ENCODE results near the gene CHST3.

CHST3 gene

DNA sequence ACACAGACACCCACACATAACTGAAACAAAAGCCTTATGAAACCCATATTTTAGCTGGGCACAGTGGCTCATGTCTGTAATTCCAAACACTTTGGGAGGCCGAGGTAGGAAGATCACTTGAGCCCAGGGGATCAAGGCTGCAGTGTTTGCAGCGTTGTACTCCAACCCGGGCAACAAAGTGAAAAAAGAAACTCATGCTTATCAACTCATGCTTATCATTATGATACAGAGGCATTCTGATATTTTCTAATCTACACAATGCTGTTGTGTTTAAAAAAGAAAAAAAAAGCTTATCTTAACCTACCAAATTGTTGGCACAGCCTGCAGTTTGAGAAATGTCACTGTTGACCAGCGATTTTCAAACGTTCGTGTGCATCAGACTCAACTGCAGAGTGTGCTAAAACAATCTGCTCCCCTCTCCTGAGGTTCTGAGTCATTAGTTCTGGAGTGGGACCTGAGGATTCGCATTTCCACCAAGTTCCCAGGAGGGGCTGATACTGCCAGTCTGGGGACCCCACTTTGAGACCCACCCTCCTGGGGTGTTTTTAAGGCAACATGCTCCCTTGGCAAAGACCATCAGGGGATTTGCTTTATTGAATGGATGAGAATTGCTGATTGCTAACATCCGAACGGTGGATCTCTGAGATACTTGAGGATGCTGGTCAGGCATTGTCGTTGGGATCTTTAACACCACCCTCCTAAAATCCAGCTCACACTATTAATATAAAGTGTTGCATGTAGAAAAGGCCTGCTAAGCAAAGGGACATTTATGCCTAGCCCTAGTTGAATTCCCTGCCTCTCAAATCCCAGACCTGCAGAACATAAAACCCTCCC lies 16.2 kb downstream of the CHST3 start:
- H3K79me2 ChIP-seq (ENCODE audit: insufficient read depth, low read length), result no peaks in the 10 kb centered on the region
- H3K9ac ChIP-seq (ENCODE audit: low read depth, low read length, poor library complexity, severe bottlenecking), result no peak overlapping the region
- H2AFZ ChIP-seq (ENCODE audit: low read length), result no peak overlapping the region
- H3K4me1 ChIP-seq (ENCODE audit: insufficient read depth, low read length, poor library complexity, severe bottlenecking), result no peaks in the 10 kb centered on the region
- no peaks in the 10 kb centered on the region for H3K36me3 ChIP-seq (ENCODE audit: insufficient read depth, low read length)
- no peaks in the 10 kb centered on the region for H3K9me2 ChIP-seq (replicated peaks; ENCODE audit: low read depth, low read length)
- TF ChIP-seq, protein P1, sequence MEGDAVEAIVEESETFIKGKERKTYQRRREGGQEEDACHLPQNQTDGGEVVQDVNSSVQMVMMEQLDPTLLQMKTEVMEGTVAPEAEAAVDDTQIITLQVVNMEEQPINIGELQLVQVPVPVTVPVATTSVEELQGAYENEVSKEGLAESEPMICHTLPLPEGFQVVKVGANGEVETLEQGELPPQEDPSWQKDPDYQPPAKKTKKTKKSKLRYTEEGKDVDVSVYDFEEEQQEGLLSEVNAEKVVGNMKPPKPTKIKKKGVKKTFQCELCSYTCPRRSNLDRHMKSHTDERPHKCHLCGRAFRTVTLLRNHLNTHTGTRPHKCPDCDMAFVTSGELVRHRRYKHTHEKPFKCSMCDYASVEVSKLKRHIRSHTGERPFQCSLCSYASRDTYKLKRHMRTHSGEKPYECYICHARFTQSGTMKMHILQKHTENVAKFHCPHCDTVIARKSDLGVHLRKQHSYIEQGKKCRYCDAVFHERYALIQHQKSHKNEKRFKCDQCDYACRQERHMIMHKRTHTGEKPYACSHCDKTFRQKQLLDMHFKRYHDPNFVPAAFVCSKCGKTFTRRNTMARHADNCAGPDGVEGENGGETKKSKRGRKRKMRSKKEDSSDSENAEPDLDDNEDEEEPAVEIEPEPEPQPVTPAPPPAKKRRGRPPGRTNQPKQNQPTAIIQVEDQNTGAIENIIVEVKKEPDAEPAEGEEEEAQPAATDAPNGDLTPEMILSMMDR (conservative IDR thresholded peaks at IDR 0.05; ENCODE audit: low read length), result no peak
- no peak for TF ChIP-seq EZH2phosphoT487 (IDR thresholded peaks at IDR 0.05; ENCODE audit: borderline replicate concordance)
- H3K9me3 ChIP-seq (ENCODE audit: insufficient read depth, low read depth, low read length), result no peaks in the 10 kb centered on the region
- H3F3A ChIP-seq (ENCODE audit: low read depth), result no peaks in the 10 kb centered on the region
- no peak overlapping the region for H3K4me2 ChIP-seq (ENCODE audit: low read depth, low read length, poor library complexity, severe bottlenecking)
- H3K4me3 ChIP-seq (ENCODE audit: low read length, poor library complexity, severe bottlenecking), result no peak overlapping the region
- H3K27me3 ChIP-seq (ENCODE audit: insufficient read depth, low read length, poor library complexity, severe bottlenecking), result no peaks in the 10 kb centered on the region
- H4K20me1 ChIP-seq (ENCODE audit: insufficient read depth, low read length, poor library complexity, severe bottlenecking), result no peaks in the 10 kb centered on the region

DNA sequence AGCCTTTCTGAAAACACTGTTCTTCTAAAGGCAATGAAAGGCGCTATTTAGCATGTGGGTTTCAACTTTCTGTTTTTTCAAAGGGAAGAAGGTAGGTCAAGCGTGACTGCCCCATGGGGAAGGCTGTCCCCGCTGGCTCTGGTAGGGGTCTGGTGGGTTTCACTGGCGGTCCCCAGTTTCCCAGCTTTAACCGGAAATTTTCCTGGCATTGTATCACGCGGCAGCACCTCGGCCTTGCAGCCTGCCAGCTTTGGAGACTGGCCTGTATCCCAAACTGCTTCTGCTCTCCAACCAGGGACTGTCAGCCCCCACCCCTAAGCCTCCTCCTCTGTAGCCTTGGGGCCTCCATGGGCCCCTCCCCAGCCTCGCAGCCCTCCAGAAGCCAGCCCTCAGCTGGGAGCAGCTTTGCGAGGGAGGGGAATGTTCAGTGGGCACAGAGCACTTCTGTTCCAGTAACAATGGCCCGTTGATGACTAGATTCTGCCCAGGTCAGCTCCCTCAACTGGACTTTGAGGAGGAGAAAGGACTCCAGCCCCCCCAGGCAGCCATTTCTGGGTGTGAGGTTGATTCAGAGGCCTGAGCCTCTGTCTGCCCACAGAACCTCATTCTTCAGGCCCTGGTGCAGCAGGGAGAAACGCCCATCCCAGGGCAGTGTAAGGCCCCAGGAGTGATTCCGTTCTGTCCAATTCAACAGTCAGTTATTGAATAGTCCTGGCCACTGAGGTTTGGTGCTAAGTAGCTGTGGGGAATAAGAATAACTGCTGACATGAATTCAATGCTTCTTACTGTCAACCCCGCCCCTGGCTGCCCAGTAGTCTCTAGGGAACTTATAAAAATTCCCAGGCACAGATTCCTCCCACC lies 17.1 kb downstream of the CHST3 start:
- no peak for TF ChIP-seq EZH2phosphoT487 (IDR thresholded peaks at IDR 0.05; ENCODE audit: borderline replicate concordance)
- TF ChIP-seq, protein P1 (conservative IDR thresholded peaks at IDR 0.05; ENCODE audit: low read length), result no peak
- no peaks in the 10 kb centered on the region for H3K9me3 ChIP-seq (ENCODE audit: insufficient read depth, low read depth, low read length)
- no peaks in the 10 kb centered on the region for H3K79me2 ChIP-seq (ENCODE audit: insufficient read depth, low read length)
- H3K36me3 ChIP-seq (ENCODE audit: insufficient read depth, low read length), result no peaks in the 10 kb centered on the region
- H3K9ac ChIP-seq (ENCODE audit: low read depth, low read length, poor library complexity, severe bottlenecking), result no peak overlapping the region
- H3K4me3 ChIP-seq (ENCODE audit: low read length, poor library complexity, severe bottlenecking), result no peak overlapping the region
- no peaks in the 10 kb centered on the region for H3K9me2 ChIP-seq (replicated peaks; ENCODE audit: low read depth, low read length)
- H3K4me2 ChIP-seq (ENCODE audit: low read depth, low read length, poor library complexity, severe bottlenecking), result no peak overlapping the region
- H3F3A ChIP-seq (ENCODE audit: low read depth), result no peaks in the 10 kb centered on the region
- H3K4me1 ChIP-seq (ENCODE audit: insufficient read depth, low read length, poor library complexity, severe bottlenecking), result no peaks in the 10 kb centered on the region
- no peak overlapping the region for H2AFZ ChIP-seq (ENCODE audit: low read length)
- H3K27me3 ChIP-seq (ENCODE audit: insufficient read depth, low read length, poor library complexity, severe bottlenecking), result no peaks in the 10 kb centered on the region
- no peaks in the 10 kb centered on the region for H4K20me1 ChIP-seq (ENCODE audit: insufficient read depth, low read length, poor library complexity, severe bottlenecking)

DNA sequence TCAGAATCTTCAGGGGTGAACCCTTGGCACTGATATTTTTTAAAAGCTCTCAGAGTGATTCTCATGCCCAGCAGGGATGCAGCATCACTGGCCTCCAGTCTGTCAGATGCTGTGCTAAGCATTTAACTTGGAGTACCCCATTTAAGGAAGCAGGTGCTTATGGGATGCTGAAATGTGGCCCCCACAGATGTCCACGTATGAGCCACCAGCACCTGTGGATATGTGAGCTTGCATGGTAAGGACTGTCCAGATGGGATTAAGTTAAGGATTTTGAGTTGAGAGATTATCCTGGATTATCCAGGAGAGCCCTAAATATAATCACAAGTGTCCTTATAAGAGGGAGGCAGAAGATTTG lies 17.7 kb downstream of the CHST3 start:
- Histone ChIP-seq H3K9me3 (ENCODE audit: insufficient read depth, low read depth, low read length) (no peaks in the 10 kb centered on the region), H3K4me1 (ENCODE audit: insufficient read depth, low read length, poor library complexity, severe bottlenecking) (no peaks in the 10 kb centered on the region), H2AFZ (ENCODE audit: low read length) (no peak overlapping the region), H3F3A (ENCODE audit: low read depth) (no peaks in the 10 kb centered on the region), H3K4me2 (ENCODE audit: low read depth, low read length, poor library complexity, severe bottlenecking) (no peak overlapping the region), H3K4me3 (ENCODE audit: low read length, poor library complexity, severe bottlenecking) (no peak overlapping the region), H3K27me3 (ENCODE audit: insufficient read depth, low read length, poor library complexity, severe bottlenecking) (no peaks in the 10 kb centered on the region), H3K36me3 (ENCODE audit: insufficient read depth, low read length) (no peaks in the 10 kb centered on the region), H3K79me2 (ENCODE audit: insufficient read depth, low read length) (no peaks in the 10 kb centered on the region), H3K9me2 (replicated peaks; ENCODE audit: low read depth, low read length) (no peaks in the 10 kb centered on the region), H4K20me1 (ENCODE audit: insufficient read depth, low read length, poor library complexity, severe bottlenecking) (no peaks in the 10 kb centered on the region), H3K9ac (ENCODE audit: low read depth, low read length, poor library complexity, severe bottlenecking) (no peak overlapping the region)
- TF ChIP-seq, protein P1 (conservative IDR thresholded peaks at IDR 0.05; ENCODE audit: low read length), result no peak
- no peak for TF ChIP-seq EZH2phosphoT487 (IDR thresholded peaks at IDR 0.05; ENCODE audit: borderline replicate concordance)
